Kidney (tissue), 14 donors: ENCODE measurements around the gene WSCD1. TPM values are rescaled to one million over a fixed set of nuclear protein-coding genes. Genes with fewer than 3 reads are reported as not detected.
A peak's percentile ranks its signal among the peaks of the same experiment; 100 is the strongest.

ENCODE experiments used
- DNase-seq, 5 donors: peaks; one replicate each; pipeline ENCODE4 v3.0.0-alpha.2; 2013 to 2020
- FAIRE-seq: peaks from 2 replicates; lab custom pipeline; 2012; peaks lifted over from hg19 to GRCh38; lab: Jason Lieb, UNC
- H3K27ac ChIP-seq, 2 donors: one replicate each; pipeline ENCODE4 v1.7.0; 2013; ENCODE audit warnings: low read depth in 2 of 2, low read length in 2 of 2, inconsistent platforms in 1 of 2
- H3K27me3 ChIP-seq: one replicate; pipeline ENCODE4 v1.7.1; 2013; ENCODE audit warnings: low read length, inconsistent platforms; ENCODE audit not compliant: control insufficient read depth, insufficient read depth
- H3K36me3 ChIP-seq, 3 donors: one replicate each; pipeline versions ENCODE4 v1.7.0 to v1.7.1; 2013; ENCODE audit warnings: low read length in 3 of 3, control low read depth in 1 of 3, inconsistent platforms in 1 of 3; ENCODE audit not compliant: insufficient read depth in 3 of 3, control insufficient read depth in 2 of 3
- H3K4me1 ChIP-seq, 3 donors: one replicate each; pipeline versions ENCODE4 v1.7.0 to v1.7.1; 2013; ENCODE audit warnings: low read length in 3 of 3, inconsistent platforms in 1 of 3, low read depth in 1 of 3; ENCODE audit not compliant: control insufficient read depth in 2 of 3, insufficient read depth in 2 of 3
- H3K4me3 ChIP-seq, 3 donors: one replicate each; pipeline versions ENCODE4 v1.7.0 to v1.8.1; 2013; ENCODE audit warnings: low read length in 3 of 3, control low read depth in 1 of 3, inconsistent platforms in 1 of 3
- H3K9ac ChIP-seq, 3 donors: one replicate each; pipeline versions ENCODE4 v1.7.0 to v1.7.1; 2013; ENCODE audit warnings: low read length in 3 of 3, control low read depth in 1 of 3, inconsistent platforms in 1 of 3
- H3K9me3 ChIP-seq, 3 donors: one replicate each; pipeline versions ENCODE4 v1.7.0 to v1.7.1; 2013; ENCODE audit warnings: low read length in 3 of 3, control low read depth in 1 of 3, inconsistent platforms in 1 of 3; ENCODE audit not compliant: control insufficient read depth in 2 of 3, insufficient read depth in 1 of 3
- intact Hi-C: fragments of 100-400 bp; cut with DNase I; formaldehyde crosslinking; loops from one replicate; pipeline ENCODE4 v1.11.1; 2022
- polyA plus RNA-seq: library from polyadenylated mRNA; stranded (reverse); fragments of 350-450 nt; fragmentation: Illumina TruSeq; extraction: RNeasy Lipid Tissue Mini Kit (QIAGEN cat#74804); gene quantifications from one replicate; pipeline ENCODE4 v1.2.3, GENCODE V29; 2014; ENCODE audit warnings: low read depth, low replicate concordance; ENCODE audit not compliant: insufficient read depth
- total RNA-seq: library from RNA; stranded (reverse); fragmentation: NEBNext Ultra II Directional; extraction: Animal tissue kit (Norgen Biotek cat#: 25700); gene quantifications from one replicate; pipeline ENCODE4 v1.2.1, GENCODE V29; 2021
- TF ChIP-seq, protein P1 (sequence below): IDR thresholded peaks from 3 replicates; pipeline ENCODE4 v1.5.1; 2012; ENCODE audit warnings: mild to moderate bottlenecking, moderate library complexity, borderline replicate concordance; ENCODE audit not compliant: insufficient read depth; ENCODE audit errors: extremely low read depth
- donor health status: control.
- donor health status: control.
- donor health status: control.
- donor health status: control.
- donor health status: control.
- donor health status: DM: yes; HTN: yes; CAD: no.
- donor health status: Normal renal cell carcinoma (clear cell type).

Gene WSCD1
- total and polyA plus RNA-seq, 2 donors from 2014 or later, result 5.4 to 14.5 TPM

- Histone ChIP-seq H3K9me3 (no peaks in the 10 kb centered on the region), H3K4me1 (peaks cover 0 to 9% (median 4%) of the 10 kb centered on the region in 3 donors), H3K36me3 (no peaks in the 10 kb centered on the region), H3K27me3 (no peaks in the 10 kb centered on the region), H3K9ac (no peak overlapping the region), H3K27ac (no peak overlapping the region), H3K4me3 (no peak overlapping the region)
- intact Hi-C loops, result no loop called here
- DNase-seq (peak in 2 of 5 donors; percentile 35 to 37), FAIRE-seq (no peak)
- TF ChIP-seq, protein P1, sequence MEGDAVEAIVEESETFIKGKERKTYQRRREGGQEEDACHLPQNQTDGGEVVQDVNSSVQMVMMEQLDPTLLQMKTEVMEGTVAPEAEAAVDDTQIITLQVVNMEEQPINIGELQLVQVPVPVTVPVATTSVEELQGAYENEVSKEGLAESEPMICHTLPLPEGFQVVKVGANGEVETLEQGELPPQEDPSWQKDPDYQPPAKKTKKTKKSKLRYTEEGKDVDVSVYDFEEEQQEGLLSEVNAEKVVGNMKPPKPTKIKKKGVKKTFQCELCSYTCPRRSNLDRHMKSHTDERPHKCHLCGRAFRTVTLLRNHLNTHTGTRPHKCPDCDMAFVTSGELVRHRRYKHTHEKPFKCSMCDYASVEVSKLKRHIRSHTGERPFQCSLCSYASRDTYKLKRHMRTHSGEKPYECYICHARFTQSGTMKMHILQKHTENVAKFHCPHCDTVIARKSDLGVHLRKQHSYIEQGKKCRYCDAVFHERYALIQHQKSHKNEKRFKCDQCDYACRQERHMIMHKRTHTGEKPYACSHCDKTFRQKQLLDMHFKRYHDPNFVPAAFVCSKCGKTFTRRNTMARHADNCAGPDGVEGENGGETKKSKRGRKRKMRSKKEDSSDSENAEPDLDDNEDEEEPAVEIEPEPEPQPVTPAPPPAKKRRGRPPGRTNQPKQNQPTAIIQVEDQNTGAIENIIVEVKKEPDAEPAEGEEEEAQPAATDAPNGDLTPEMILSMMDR, result no peak
These were observed 46.9 kb upstream of the WSCD1 start for GRCh38 chr17:6023036-6023831.

GRCh38 chr17:6024576-6024975 is 45.6 kb upstream of the WSCD1 start:
- DNase-seq, result no peak
- H3K9ac ChIP-seq, result no peak overlapping the region
- FAIRE-seq, result no peak
- no peak overlapping the region for H3K27ac ChIP-seq
- no peaks in the 10 kb centered on the region for H3K9me3 ChIP-seq
- H3K27me3 ChIP-seq, result no peaks in the 10 kb centered on the region
- H3K4me3 ChIP-seq, result no peak overlapping the region
- TF ChIP-seq, protein P1, result no peak
- H3K4me1 ChIP-seq, result peaks cover 0 to 9% (median 4%) of the 10 kb centered on the region in 3 donors
- intact Hi-C loops, result no loop called here
- H3K36me3 ChIP-seq, result no peaks in the 10 kb centered on the region

GRCh38 chr17:6027342-6028024 is 42.7 kb upstream of the WSCD1 start:
- Histone ChIP-seq H3K36me3 (no peaks in the 10 kb centered on the region), H3K4me1 (peaks cover 0 to 9% (median 4%) of the 10 kb centered on the region in 3 donors), H3K27me3 (no peaks in the 10 kb centered on the region), H3K27ac (peak overlapping the region; percentile 71 to 86), H3K9ac (no peak overlapping the region), H3K4me3 (no peak overlapping the region), H3K9me3 (no peaks in the 10 kb centered on the region)
- DNase-seq, result peak; percentile 57 to 83 (median 75)
- TF ChIP-seq, protein P1, result no peak
- intact Hi-C loops, result no loop called here
- no peak for FAIRE-seq
